ENCODE measurements around the gene ADCY6. TPM values are rescaled to one million over a fixed set of nuclear protein-coding genes. Genes with fewer than 3 reads are reported as not detected.

ADCY6 gene
- total and polyA plus RNA-seq, 2 of the 4 experiments (the other 2 are of a cell fraction) = 18.5 to 34.4 TPM

DNA sequence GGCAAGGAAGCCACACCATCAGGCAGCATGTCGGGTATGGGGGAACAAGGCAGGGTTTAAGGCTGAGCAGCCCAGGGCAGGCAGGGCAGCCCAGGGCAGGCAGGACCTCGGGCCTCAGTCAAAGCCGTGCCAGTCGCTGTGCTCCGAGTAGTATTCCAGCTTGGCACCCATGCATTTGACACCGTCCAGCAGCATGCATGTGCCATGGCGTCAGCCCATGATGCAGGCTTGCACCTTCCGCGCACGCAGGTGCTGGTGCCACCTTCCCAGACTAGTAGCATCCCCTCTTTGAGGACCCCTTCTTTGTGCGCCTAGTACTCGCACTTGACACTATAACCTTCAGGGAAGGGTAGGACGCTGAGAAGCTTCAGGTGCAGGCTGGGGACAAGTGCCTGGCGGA lies 11.6 kb upstream of the ADCY6 start:
- WGBS, 2 experiments (ENCODE audit: extremely low coverage in 2 of 2, insufficient read length in 1 of 2) = 84% methylated on average over 8 of the region's 14 CpGs; no CpG with 5 or more reads in 1 of the 2 experiments
- H3K9me3 ChIP-seq (ENCODE audit: control insufficient read depth, insufficient read depth, low read length) = no peaks in the 10 kb centered on the region
- H2AK9ac ChIP-seq (replicated peaks; ENCODE audit: low read depth, low read length, poor library complexity) = no peak overlapping the region
- no peak overlapping the region for H4K5ac ChIP-seq (ENCODE audit: low read depth, low read length)
- no peak overlapping the region for H3K4me3 ChIP-seq (ENCODE audit: insufficient read depth, low read depth, low read length)
- ATAC-seq (ENCODE audit: low read depth) = no peak
- no peaks in the 10 kb centered on the region for H3K27me3 ChIP-seq (ENCODE audit: control insufficient read depth, insufficient read depth, low read length)
- no peak overlapping the region for H4K8ac ChIP-seq (ENCODE audit: low read depth in 2 of 2, low read length in 2 of 2)
- ChIA-PET POLR2A (ENCODE audit: unreplicated experiment) (no interaction called here), CTCF (interaction anchor here (0.8 kb wide), 1 partner anchor 10 kb away, joined by 3 read pairs; no protein-coding TSS in a partner anchor)
- in situ Hi-C loops (cut with MboI; ENCODE audit: low sequenced_read_pairs) = no loop called here
- dilution Hi-C loops (cut with HindIII; ENCODE audit: low sequenced_read_pairs, unreplicated experiment) = no loop called here
- H3K18ac ChIP-seq (ENCODE audit: low read depth, low read length) = no peak overlapping the region
- H3K9ac ChIP-seq (ENCODE audit: low read depth, low read length) = no peak overlapping the region
- no peak overlapping the region for H2BK120ac ChIP-seq (ENCODE audit: low read depth, low read length)
- peaks cover 5% of the 10 kb centered on the region for H3K4me1 ChIP-seq (ENCODE audit: control insufficient read depth, insufficient read depth, low read length)
- H4K91ac ChIP-seq (ENCODE audit: insufficient read depth, low read depth, low read length) = no peak overlapping the region
- no TSS peak for BruUV-seq (replicated peaks)
- no peaks in the 10 kb centered on the region for H3K79me1 ChIP-seq (ENCODE audit: low read depth in 1 of 2, low read length in 2 of 2)
- peaks cover 5% of the 10 kb centered on the region; the same call in 1 of the 2 replicates for H3K9me1 ChIP-seq (ENCODE audit: insufficient read depth, low read length)
- H3K36me3 ChIP-seq (ENCODE audit: control insufficient read depth, insufficient read depth, low read length) = no peaks in the 10 kb centered on the region
- H3K23ac ChIP-seq (ENCODE audit: low read depth, low read length) = no peak overlapping the region
- H3K14ac ChIP-seq (replicated peaks; ENCODE audit: low read depth, low read length) = no peak overlapping the region
- no peak overlapping the region for H2BK20ac ChIP-seq (ENCODE audit: low read depth, low read length)
- no peak overlapping the region for H2BK15ac ChIP-seq (ENCODE audit: low read depth, low read length)
- no peak for DNase-seq
- no peak overlapping the region for H3K56ac ChIP-seq (ENCODE audit: extremely low read depth, insufficient read depth, low read length)
- no peak overlapping the region for H2BK5ac ChIP-seq (ENCODE audit: low read depth, low read length, poor library complexity, severe bottlenecking)
- H3K4ac ChIP-seq (ENCODE audit: low read depth, low read length) = no peak overlapping the region
- H3K4me2 ChIP-seq (ENCODE audit: low read depth, low read length) = no peak overlapping the region
- no peak overlapping the region for H2AK5ac ChIP-seq (ENCODE audit: low read depth, low read length)
- no peak overlapping the region for H3K27ac ChIP-seq (ENCODE audit: insufficient read depth, low read length)
- H2AFZ ChIP-seq (replicated peaks; ENCODE audit: low read length, poor library complexity) = peak overlapping the region; percentile 51
- intact Hi-C loops (cut with micrococcal nuclease) = no loop called here
- no peak for TF ChIP-seq MAFK (IDR thresholded peaks at IDR 0.05; ENCODE audit: low read depth, low read length)
- no peak for TF ChIP-seq RAD21 (IDR thresholded peaks at IDR 0.05; ENCODE audit: low read length)
- TF ChIP-seq MXI1 (IDR thresholded peaks at IDR 0.05; ENCODE audit: borderline replicate concordance, low read depth, low read length) = no peak
- H4K20me1 ChIP-seq (ENCODE audit: insufficient read depth, low read length) = no peaks in the 10 kb centered on the region

Measured in IMR-90 (cell line).